ENCODE results near the gene NPLOC4.

NPLOC4 gene

GRCh38 chr17:81515530-81516041 lies 121.3 kb downstream of the NPLOC4 start:
- DNase-seq, result no peak

- DNase-seq, result no peak
Measured at GRCh38 chr17:81514739-81515529, 122.0 kb downstream of the NPLOC4 start.

- no peak for DNase-seq
Measured at GRCh38 chr17:81514489-81514738, 122.5 kb downstream of the NPLOC4 start.

- DNase-seq, result peak; percentile 61
Measured at GRCh38 chr17:81513753-81514488, 123.0 kb downstream of the NPLOC4 start.

- peak; percentile 69 for DNase-seq
Measured at GRCh38 chr17:81513372-81513752, 123.5 kb downstream of the NPLOC4 start.

GRCh38 chr17:81512562-81513371 lies 124.1 kb downstream of the NPLOC4 start, which contains the start of gene ACTG1:
TSS of gene ACTG1 (minus strand) at chr17:81512799. CDS start at chr17:81512354, 445 bp downstream.
- peak; percentile 93 for DNase-seq

GRCh38 chr17:81511804-81512561 lies 124.9 kb downstream of the NPLOC4 start:
- DNase-seq, result peak; percentile 39

- DNase-seq, result no peak
Measured at GRCh38 chr17:81511554-81511803, 125.4 kb downstream of the NPLOC4 start.

- DNase-seq, result no peak
Measured at GRCh38 chr17:81510785-81511553, 125.9 kb downstream of the NPLOC4 start.

- no peak for DNase-seq
Measured at GRCh38 chr17:81509972-81510784, 126.7 kb downstream of the NPLOC4 start.

GRCh38 chr17:81509207-81509971 lies 127.5 kb downstream of the NPLOC4 start:
- DNase-seq, result peak; percentile 56

- DNase-seq, result no peak
Measured at GRCh38 chr17:81508639-81509206, 128.2 kb downstream of the NPLOC4 start.

Data from hematopoietic multipotent progenitor cell treated with erythropoietin and hydrocortisone succinate and interleukin-3 and kit ligand, for 6 days (in vitro differentiated cells).